GM19035 (cell line): ENCODE results near the gene PPL.
"Not testable (repeated sequence)": the region's sequence is repeated elsewhere in the genome, so short reads cannot be mapped to it uniquely, and the experiment has no call there.

ENCODE experiments used
- ATAC-seq: cut with Tn5 transposase; IDR thresholded peaks from one replicate; pipeline ENCODE4 v1.9.1; 2021; ENCODE audit not compliant: unreplicated experiment

The PPL gene, protein sequence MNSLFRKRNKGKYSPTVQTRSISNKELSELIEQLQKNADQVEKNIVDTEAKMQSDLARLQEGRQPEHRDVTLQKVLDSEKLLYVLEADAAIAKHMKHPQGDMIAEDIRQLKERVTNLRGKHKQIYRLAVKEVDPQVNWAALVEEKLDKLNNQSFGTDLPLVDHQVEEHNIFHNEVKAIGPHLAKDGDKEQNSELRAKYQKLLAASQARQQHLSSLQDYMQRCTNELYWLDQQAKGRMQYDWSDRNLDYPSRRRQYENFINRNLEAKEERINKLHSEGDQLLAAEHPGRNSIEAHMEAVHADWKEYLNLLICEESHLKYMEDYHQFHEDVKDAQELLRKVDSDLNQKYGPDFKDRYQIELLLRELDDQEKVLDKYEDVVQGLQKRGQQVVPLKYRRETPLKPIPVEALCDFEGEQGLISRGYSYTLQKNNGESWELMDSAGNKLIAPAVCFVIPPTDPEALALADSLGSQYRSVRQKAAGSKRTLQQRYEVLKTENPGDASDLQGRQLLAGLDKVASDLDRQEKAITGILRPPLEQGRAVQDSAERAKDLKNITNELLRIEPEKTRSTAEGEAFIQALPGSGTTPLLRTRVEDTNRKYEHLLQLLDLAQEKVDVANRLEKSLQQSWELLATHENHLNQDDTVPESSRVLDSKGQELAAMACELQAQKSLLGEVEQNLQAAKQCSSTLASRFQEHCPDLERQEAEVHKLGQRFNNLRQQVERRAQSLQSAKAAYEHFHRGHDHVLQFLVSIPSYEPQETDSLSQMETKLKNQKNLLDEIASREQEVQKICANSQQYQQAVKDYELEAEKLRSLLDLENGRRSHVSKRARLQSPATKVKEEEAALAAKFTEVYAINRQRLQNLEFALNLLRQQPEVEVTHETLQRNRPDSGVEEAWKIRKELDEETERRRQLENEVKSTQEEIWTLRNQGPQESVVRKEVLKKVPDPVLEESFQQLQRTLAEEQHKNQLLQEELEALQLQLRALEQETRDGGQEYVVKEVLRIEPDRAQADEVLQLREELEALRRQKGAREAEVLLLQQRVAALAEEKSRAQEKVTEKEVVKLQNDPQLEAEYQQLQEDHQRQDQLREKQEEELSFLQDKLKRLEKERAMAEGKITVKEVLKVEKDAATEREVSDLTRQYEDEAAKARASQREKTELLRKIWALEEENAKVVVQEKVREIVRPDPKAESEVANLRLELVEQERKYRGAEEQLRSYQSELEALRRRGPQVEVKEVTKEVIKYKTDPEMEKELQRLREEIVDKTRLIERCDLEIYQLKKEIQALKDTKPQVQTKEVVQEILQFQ (N-terminal part only)

DNA sequence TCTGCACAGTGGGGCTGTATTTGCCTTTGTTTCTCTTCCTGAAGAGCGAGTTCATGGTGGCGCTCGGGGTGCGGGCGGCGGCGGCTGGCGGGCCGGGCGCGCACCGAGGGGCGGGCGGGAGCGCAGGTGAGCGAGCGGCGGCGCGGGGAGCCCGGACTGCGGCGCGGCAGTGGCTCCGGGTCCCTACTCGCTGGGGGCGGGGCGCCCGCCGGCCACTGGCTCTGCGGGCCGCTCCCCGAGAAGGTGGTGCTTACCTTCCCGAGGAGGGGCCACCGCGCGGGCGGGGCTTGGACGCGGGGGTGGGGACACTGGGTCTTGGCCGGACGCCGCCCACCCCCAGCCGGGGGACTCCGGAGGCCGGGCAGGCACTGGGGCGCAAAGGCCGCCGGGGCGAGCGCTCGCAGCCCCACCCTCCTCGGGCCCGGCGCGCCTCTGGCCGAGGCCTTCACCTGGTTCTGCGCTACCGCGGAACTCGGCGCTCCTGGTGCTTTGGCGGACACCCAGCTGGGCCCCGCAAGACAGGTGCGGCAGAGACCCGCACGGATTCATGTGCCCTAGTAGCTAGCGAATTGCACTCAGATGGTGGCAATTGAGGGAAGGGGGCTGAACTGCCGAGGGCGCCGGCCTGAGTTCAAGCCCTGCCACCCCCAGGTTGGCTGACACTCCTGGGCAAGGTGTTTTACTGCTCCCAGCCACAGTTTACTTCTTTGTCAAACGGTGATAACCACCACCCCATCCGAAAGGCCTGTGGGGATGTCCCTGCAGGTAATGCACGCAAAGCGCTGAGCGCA is at the start of gene PPL:
PPL (minus strand) TSS at position 158 of the 791 bp plus-strand sequence; CDS start at position 55, 103 bp downstream.
- no peak for ATAC-seq

DNA sequence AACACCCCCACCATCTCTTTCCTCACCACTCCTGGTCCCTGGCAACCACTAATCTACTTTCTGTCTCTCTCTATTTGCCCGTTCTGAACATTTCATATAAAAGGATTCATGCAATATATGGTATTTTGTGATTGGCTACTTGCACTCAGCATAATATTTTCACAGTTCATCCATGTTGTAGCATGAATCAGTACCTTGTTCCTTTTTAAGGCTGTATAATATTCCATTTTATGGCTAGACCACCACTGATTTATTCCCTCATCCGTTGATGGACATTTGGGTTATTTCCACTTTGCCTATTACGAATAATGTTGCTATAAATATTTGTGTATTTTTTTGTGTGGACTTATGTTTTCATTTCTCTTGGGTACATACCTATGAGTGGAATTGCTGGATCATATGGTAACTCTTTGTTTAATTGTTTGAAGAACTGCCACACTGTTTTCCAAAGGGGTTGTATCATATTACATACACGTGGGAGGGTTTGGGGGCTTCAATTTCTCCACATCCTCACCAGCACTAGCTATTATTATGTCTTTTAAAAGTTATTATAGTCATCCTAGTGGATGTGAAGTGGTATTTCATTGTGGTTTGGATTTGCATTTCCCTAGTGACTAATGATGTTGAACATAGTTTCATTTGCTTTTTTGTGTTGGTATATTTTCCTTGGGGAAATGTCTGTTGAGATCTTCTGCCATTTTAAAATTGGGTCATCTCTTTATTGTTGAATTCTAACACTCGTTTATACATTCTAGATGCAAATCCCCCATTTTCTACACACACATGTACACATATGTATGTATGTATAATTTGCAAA is 47.4 kb upstream of the PPL start:
- ATAC-seq, result no peak

DNA sequence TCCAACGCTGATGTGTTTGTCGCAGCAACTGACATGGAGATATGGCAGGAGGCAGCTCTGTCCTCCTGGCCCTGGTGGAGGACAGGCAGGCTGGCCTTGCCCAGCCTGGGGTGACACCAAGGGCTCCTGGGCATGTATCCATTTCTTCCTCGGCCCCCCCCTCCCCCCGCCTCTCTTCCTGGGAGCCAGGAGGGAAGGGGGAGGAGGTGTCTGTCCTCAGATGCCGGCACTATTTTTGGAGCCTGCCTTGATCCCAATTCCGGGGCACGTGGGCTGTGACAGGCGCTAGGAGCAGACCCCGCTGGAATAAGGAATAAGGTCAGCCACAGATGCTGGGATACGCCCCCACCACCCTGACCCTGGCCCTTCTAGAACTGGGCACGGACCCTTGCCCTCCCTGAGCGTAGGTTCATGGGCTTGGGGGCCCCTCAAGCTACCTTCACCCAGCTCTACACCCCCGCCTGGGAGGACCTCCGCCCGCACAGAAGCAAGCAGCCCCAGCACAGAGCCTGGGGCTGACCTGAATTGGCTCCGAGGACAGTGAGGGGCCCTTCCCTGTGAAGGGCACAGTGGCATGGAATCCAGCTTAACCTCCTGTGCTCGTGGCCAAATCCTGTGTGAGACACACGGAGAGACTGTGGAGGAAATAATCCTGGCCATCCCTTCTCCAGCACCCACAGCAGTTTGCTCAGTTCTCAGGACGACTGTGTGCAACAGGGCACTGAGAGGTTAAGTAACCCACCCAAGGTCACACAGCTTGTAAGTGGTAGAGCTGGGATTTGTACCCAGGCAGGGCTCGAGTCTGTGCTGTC is 45.3 kb upstream of the PPL start:
- no peak for ATAC-seq

DNA sequence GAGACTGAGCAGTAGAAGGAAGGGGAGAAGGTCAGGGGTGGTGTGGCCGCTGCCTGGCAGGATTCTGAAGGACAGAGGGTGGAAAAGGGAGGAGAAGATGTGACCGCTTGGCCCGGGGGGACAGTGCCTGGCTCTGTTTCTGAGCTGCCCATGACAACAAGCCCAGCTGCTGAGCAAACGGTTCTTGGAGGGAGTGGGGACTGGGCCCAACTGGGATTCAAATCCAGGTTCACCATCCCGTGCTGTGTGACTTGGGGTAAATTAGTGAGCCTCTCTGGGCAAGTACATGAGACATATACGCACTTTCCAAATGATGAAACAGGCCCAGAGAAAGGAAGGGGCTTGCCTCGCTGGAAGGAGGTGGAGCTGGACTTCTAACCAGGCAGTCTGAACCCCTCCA is 44.5 kb upstream of the PPL start:
- ATAC-seq, result no peak

DNA sequence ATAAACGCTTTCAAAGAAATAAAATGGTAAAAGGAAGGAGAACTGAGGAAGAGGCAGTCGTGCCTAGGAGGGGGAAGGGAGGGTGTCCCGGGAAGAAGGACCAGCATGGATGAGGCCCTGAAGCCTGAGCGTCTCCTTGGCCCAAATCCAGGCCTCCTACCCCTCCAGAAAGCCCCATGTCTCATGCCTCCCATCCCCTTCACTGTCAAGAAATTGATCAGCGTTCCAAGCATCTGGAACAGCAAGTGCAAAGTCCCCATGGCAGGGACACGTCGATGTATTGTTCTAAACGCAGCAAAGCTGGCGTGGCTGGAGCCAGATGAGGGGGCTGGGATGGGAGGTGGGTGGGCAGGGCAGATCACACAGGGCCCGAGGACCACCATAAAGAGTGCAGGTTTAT is 43.7 kb upstream of the PPL start:
- no peak for ATAC-seq

DNA sequence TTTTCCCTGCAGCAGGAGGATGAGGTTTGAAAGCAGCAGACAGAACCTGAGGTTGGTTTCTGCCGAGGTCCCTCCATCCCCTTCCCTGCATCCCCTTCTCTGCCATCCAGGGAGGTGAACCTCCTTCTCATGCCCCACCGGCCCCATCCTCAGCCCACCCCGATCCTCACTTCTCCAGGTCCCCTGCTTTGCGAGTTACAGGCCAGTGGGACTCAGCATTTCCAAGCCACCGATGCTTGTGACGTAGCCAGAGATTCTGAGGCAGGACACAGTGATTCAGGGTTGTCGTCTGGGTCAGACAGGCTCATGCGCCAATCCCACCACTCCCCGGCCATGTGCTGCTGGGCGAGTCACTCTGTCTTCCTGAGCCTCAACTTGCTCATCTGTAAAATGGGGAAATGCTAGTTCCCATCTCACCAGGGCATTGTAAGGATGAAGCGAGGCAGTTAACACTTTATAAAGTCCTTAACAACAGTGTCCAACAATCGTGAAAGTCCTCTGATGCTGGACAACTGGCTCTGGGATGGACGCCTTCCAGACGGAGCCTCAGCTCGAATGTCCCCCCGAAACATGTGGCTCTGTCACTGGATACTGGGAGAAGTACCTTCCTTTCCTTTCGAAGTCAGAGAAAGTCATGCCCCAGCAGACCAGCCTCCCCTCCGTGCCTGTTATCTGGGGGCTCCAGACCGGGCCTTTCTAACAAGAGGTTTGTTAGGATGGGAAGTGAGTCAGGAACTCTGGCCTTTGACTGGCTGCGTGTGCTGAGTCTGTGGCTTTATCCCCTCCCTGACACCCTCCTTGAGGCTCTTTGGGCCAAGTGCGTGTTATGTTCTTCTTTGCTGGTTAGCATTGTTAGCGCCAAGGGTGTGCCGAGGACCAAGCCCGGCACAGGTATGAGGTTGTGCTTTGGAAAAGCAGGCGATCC is 43.0 kb upstream of the PPL start:
- no peak for ATAC-seq

DNA sequence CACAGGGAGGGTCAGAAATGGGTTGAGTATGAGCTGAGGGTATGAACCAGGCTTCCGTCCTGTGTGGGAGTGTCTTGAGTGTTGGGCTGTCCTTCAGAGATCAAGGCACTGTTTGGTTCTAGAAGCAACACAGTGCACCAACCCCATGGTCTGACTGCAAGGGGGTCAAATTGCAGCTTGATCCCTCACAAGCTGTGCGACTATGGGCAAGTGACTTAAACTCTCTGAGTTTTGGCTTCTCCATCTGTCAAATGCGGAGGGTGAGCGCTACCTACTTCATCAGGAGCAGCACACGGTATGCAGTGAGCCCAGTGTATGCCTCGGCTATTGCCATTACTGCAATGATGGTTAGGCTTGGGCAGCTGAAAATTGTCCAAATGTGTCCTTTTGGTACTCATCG is 42.2 kb upstream of the PPL start:
- ATAC-seq, result no peak

DNA sequence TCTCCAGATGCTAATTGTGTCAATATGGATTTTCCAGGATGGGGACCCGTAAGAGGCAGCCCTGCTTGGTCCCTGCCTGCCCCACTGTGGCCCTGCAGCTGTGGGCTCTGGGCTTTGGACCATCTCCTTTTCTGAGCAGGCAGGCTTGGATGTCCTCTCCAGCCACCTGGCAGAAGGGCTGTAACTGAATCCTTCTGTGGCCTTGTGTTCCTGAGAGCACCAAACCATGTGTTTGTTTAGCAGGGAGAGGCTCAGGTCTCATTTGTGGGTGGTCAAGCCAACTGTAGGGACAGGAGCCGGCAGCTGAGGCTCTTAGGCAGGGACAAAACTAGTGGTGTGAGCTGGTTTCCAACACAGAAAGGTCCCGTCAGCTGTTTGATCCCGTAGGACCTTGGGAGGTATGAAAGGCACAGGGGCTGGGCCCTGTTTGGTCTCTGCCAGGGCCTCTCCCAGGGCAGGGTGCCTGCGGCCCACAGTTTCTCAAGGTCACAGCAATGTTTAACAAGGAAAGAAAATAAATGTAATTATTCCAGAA is 39.7 kb upstream of the PPL start:
- ATAC-seq, result no peak

DNA sequence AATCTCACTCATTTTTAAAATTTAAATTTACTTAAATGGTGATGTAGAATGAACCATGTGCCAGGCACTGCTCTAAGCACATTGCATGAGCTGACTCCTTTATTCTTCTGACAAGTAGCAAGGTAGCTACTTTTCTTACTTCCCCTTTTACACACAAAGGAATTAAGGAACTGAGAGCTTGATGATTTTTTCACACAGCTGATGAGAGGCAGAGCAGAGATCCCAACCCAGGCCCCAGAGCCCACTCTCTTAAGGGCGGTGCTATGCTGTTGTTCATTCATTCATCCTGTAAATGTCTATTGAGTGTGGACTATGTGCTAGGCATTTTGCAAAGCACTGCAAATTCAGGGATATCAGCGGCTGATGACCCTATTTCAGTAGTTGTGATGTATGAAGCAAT is 39.1 kb upstream of the PPL start:
- ATAC-seq, result peak; percentile 84

DNA sequence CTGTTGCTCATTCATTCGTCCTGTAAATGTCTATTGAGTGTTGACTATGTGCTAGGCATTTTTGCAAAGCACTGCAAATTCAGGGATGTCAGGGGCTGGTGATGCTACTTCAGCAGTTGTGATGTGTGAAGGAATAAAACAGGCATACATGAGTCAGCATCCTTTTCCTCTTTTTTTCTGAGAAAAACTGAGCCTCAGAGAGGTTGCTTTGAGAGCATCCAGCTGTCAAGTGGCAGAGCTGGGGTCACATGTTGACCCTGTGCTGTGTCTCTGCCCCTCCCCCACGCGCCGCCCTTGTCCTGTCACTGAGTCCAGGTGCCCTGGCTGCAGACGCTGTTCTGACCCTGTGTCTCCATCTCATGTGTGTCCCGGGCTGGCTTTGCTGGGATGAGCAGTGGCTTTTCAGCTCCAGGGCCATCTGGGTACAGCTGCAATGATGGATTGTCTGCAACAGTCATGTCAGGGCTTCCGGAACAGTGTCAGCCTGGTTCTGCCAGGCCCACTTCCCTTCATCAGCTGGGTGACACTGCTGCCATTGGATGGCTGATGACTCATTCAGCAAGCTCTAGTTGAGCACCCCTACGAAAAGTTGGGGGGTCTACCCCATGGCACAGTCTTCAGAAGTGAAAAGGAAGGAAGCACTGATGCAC is 36.1 kb upstream of the PPL start:
- no peak for ATAC-seq

DNA sequence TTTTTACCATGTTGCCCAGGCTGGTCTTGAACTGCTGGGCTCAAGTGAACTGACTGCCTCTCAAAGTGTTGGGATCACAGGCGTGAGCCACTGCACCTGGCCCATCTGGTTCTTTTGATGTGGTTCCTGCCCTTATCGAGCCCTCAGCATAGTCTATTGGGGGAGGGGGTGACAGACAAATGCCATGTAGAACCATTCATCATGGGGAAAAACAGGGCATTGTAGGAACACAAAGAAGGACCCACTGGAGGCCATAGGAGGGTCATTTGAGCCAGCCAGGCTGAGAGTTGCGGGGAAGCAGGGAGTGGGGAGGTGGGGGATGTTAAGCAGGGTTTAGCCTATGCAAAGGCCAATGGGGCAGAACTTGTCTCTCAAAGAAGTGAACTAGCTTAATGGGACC is 33.1 kb upstream of the PPL start:
- no peak for ATAC-seq

DNA sequence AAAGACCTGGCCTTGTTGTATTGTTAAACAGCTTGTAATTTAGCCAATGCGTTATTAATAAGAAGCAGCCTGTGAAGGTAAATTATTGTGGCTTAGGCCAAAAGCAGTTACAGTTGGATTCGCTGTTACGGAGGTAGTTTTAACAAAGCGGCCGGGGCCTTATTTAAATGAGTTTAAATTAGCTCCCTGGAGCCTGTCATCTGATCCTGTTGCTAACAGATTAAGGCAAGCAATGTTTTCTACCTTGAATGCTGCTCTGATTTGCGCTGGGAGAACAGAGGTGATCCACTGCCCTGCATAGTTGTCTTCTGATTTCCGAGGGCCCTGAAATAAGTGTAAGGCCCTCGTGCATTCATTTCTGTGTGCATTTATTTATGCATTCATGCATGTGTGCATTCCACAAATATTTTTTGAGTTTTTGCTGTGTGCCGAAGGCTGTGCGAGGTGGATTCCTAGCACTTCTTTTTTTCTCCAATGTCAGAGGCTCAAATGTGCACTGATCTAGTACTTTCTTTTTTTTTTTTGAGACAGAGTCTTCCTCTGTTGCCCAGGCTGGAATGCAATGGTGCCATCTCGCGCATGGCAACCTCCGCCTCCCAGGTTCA is 32.0 kb upstream of the PPL start:
- no peak for ATAC-seq

DNA sequence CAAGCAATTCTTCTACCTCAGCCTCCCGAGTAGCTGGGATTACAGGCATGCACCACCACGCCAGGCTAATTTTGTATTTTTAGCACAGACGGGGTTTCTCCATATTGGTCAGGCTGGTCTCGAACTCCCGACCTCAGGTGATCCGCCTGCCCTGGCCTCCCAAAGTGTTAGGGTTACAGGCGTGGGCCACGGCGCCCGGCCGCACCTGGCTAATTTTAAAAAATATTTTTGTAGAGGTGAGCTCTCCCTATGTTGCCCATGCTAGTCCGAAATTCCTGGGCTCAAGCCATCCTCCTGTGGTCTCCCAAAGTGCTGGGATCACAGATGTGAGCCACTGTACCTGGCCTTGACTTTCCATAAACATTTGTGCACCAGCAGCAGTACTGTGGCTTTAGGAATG is 31.3 kb upstream of the PPL start:
- ATAC-seq, result not testable (repeated sequence)

DNA sequence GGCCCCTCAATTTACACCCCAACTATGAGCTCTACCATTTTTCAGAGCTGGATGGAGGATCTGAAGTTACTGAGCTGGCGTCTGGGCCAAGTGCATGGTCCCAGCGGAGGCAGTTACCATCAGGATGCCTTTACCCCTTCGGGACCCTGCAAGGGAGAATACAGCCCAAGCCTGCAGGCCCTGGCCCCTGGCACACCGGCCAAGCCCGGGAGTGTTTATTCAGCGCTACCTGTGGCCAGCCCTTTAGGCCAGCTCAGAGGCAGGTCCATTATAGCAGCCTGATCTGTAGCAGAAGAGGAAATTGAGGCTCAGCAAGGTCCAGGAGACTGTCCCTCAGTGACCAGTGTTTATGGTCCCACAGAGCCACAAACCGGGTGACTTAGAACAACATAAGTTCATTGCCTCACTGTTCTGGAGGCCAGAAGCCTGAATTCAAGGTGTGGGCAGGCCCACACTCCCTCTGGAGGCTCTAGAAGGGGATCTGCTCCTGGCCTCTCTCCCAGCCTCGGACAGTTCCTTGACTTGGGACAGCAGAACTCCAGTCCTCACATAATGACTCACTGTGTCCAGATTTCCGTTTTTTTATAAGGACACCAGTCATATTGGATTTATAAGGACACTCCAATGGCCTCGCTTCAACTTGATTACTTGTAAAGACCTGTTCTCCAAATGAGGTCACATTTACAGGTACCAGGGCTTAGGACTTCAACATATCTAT is 29.9 kb upstream of the PPL start:
- ATAC-seq, result no peak

DNA sequence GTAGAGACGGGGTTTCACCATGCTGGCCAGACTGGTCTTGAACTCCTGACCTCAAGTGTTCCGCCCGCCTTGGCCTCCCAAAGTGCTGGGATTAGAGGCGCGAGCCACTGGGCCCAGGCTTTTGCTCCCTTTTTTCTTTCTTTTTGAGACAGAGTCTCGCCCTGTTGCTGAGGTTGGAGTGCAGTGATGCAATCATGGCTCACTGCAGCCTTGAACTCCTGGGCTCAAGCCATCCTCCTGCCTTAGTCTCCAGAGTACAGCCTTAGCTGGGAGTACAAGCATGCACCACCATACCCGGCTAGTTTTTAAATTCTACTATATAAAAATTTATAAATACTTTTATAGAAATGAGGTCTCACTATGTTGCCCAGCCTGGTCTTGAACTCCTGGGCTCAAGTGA is 26.6 kb upstream of the PPL start:
- ATAC-seq, result not testable (repeated sequence)

DNA sequence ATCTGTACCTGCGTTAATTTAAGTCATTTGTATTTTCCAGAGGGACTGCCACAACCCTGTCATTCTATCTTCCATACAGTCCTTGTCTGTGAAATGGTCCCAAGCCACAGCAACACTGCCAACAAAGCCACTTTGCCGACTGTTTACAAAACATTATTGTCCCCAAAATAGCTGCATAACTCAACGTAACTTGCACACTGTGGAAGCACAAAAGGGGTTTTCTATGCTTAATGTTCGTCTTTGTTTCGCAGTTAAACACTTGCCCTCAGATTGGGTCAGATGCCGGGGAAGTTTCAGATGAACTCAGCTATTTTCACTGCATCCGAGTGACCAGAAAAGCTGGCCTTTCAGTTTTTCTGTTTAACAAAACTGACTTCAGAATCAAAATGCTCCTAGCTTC is 25.8 kb upstream of the PPL start:
- ATAC-seq, result no peak
